Measurements from ENCODE around the gene CHIC2. TPM values are rescaled to one million over a fixed set of nuclear protein-coding genes. Genes with fewer than 3 reads are reported as not detected.

Gene CHIC2
- total and polyA plus RNA-seq, 2 of the 4 experiments (the other 2 are of a cell fraction) = 20.4 to 26.3 TPM

GRCh38 chr4:53981567-53981966 lies 82.8 kb downstream of the CHIC2 start:
- no peaks in the 10 kb centered on the region for H3K36me3 ChIP-seq (ENCODE audit: control insufficient read depth, insufficient read depth, low read length)
- no peak overlapping the region for H2BK20ac ChIP-seq (ENCODE audit: low read depth, low read length)
- CTCF ChIA-PET = no interaction called here
- H3K14ac ChIP-seq (replicated peaks; ENCODE audit: low read depth, low read length) = no peak overlapping the region
- no peak overlapping the region for H4K91ac ChIP-seq (ENCODE audit: insufficient read depth, low read depth, low read length)
- POLR2A ChIA-PET (ENCODE audit: unreplicated experiment) = no interaction called here
- no peak overlapping the region for H4K8ac ChIP-seq (ENCODE audit: low read depth in 2 of 2, low read length in 2 of 2)
- no peak overlapping the region for H2AK5ac ChIP-seq (ENCODE audit: low read depth, low read length)
- no peak overlapping the region for H4K5ac ChIP-seq (ENCODE audit: low read depth, low read length)
- no peaks in the 10 kb centered on the region for H3K27me3 ChIP-seq (ENCODE audit: control insufficient read depth, insufficient read depth, low read length)
- H3K4me2 ChIP-seq (ENCODE audit: low read depth, low read length) = no peak overlapping the region
- TF ChIP-seq RFX5 (IDR thresholded peaks at IDR 0.05; ENCODE audit: low read depth, low read length) (no peak), POLR2A (IDR thresholded peaks at IDR 0.05; ENCODE audit: low read depth, low read length) (no peak), RCOR1 (IDR thresholded peaks at IDR 0.05; ENCODE audit: insufficient replicate concordance, low read length) (no peak)
- TF ChIP-seq, protein P1, sequence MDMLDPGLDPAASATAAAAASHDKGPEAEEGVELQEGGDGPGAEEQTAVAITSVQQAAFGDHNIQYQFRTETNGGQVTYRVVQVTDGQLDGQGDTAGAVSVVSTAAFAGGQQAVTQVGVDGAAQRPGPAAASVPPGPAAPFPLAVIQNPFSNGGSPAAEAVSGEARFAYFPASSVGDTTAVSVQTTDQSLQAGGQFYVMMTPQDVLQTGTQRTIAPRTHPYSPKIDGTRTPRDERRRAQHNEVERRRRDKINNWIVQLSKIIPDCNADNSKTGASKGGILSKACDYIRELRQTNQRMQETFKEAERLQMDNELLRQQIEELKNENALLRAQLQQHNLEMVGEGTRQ (IDR thresholded peaks at IDR 0.05; ENCODE audit: low read depth, low read length) = no peak
- no peaks in the 10 kb centered on the region; the same call in 1 of the 2 replicates for H3K9me1 ChIP-seq (ENCODE audit: insufficient read depth, low read length)
- H2BK120ac ChIP-seq (ENCODE audit: low read depth, low read length) = no peak overlapping the region
- H3K4ac ChIP-seq (ENCODE audit: low read depth, low read length) = no peak overlapping the region
- H3K9ac ChIP-seq (ENCODE audit: low read depth, low read length) = no peak overlapping the region
- no TSS peak for BruUV-seq (replicated peaks)
- in situ Hi-C loops (cut with MboI; ENCODE audit: low sequenced_read_pairs) = no loop called here
- no peak overlapping the region; the same call in 1 of the 2 replicates for H3K27ac ChIP-seq (ENCODE audit: insufficient read depth, low read length)
- intact Hi-C loops (cut with micrococcal nuclease) = no loop called here
- no peaks in the 10 kb centered on the region for H3K9me3 ChIP-seq (ENCODE audit: control insufficient read depth, insufficient read depth, low read length)
- no peaks in the 10 kb centered on the region for H4K20me1 ChIP-seq (ENCODE audit: insufficient read depth, low read length)
- no peak overlapping the region for H3K18ac ChIP-seq (ENCODE audit: low read depth, low read length)
- peaks cover 3% of the 10 kb centered on the region; the same call in 1 of the 2 replicates for H3K4me1 ChIP-seq (ENCODE audit: control insufficient read depth, insufficient read depth, low read length)
- peaks cover 0 to 3% of the 10 kb centered on the region in 2 experiments; a peak in 1 of 4 replicates for H3K79me1 ChIP-seq (ENCODE audit: low read depth in 1 of 2, low read length in 2 of 2)
- no peak overlapping the region for H3K23ac ChIP-seq (ENCODE audit: low read depth, low read length)
- no peak overlapping the region for H3K4me3 ChIP-seq (ENCODE audit: insufficient read depth, low read depth, low read length)
- no peak overlapping the region for H2AK9ac ChIP-seq (replicated peaks; ENCODE audit: low read depth, low read length, poor library complexity)
- dilution Hi-C loops (cut with HindIII; ENCODE audit: low sequenced_read_pairs, unreplicated experiment) = no loop called here
- ATAC-seq (ENCODE audit: low read depth) = peak; percentile 84
- no peak overlapping the region for H3K56ac ChIP-seq (ENCODE audit: extremely low read depth, insufficient read depth, low read length)
- no peak overlapping the region for H2AFZ ChIP-seq (replicated peaks; ENCODE audit: low read length, poor library complexity)
- no peak overlapping the region for H2BK5ac ChIP-seq (ENCODE audit: low read depth, low read length, poor library complexity, severe bottlenecking)
- DNase-seq = peak; percentile 44
- H2BK15ac ChIP-seq (ENCODE audit: low read depth, low read length) = no peak overlapping the region
